HG03196 (cell line): Measurements from ENCODE around the gene TMEM221.
"Not testable (repeated sequence)": the region's sequence is repeated elsewhere in the genome, so short reads cannot be mapped to it uniquely, and the experiment has no call there.

Experiments used
- ATAC-seq: cut with Tn5 transposase; IDR thresholded peaks from one replicate; pipeline ENCODE4 v1.9.1; 2021; ENCODE audit not compliant: unreplicated experiment

The TMEM221 gene

GRCh38 chr19:17448131-17448967 is at the start of gene TMEM221:
Gene TMEM221 (minus strand): TSS chr19:17448668. CDS start chr19:17448462, 206 bp downstream.
- ATAC-seq: no peak

- ATAC-seq: no peak
Observed at GRCh38 chr19:17497149-17497798, 48.8 kb upstream of the TMEM221 start.

DNA sequence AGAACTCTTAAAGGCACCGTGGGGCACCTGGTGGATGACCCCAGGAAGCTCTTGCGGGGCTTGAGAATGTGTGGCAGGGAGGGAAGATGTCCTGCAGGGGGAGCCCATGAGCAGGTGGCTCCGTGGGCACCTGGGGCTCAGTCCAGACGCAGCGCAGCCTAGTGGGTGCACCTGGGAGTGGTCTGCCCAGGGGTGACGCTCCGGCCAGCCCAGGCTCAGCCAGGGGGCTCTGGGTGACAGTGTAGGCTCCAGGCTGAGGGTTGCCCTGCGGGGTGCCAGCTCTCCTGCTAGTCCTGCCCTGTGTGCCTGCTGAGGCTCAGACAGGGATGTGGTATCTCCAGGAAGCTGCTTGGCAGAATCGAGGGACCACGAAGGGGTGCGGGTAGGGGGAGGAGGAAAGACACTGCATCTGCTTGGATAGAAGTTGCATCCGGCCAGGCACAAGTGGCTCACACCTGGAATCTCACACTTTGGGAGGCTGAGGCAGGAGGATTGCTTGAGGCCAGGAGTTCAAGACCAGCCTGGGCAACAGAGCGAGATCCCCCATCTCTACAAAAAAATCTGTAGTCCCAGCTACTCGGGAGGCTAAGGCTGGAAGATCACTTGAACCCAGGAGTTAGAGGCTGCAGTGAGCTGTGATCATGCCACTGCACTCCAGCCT is 48.0 kb upstream of the TMEM221 start:
- peak; percentile 64 for ATAC-seq

DNA sequence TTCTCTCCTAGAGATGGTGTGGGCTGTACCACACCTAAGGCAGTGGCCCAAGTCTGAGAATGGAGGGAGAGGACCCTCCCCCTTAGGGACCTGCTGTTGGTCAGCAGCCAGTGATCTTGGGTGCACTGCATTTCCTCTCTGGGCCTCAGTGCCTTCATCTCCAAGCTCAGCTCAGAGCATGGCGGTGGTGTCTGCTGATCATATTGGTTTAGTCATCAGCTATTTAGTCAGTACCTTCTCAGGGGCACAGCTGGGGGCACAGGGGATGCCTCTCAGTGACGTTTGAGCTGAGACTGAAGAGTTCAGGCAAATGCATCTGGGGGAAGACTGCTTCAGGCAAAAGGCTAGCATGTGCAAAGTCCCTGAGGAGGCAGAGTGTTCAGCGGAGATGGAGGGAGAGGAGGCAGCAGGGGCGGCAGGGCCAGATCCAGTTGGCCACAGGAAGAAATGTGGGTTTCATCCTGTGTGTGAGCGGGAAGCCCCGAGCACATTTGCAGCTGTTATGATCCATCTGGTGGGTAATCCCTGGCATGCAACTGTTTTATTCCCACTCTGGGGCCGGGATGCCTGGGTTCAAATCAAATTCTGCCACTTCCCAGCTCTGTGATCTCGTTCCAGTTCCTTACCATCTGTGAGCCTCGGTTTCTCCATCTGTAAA is 47.3 kb upstream of the TMEM221 start:
- ATAC-seq: no peak

DNA sequence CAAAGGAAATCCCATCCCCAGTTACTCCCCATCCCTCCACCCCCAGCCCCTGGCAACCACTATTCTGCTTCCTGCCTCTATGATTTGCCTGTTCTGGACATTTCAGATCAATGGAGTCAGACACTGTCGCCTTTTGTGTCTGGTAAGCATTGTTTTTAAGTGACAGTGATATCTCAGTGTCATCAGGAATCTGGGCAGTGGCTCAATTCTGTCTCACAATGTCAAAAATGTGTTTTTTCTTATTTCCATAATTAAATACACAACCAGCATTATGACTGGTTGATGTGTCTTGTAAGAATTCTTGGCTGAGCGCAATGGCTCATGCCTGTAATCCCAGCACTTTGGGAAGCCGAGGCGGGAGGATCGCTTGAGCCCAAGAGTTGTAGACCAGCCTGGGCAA is 42.8 kb upstream of the TMEM221 start:
- ATAC-seq: no peak

DNA sequence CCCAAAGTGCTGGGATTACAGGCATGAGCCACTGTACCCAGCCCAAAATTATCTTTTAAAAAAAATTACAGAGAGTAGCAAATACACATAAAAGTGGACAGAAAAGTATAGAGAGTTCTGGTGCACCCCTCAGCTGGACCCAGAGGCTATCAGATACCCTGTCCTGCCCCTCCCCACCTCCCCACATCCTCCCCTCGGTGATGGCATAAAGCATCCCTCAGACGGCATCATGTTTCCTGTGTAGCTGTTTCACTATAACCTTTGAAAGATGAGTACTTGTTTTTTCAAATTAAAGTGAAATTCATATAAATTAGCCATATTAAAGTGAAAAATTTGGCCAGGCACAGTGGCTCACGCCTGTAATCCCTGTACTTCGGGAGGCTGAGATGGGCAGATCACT is 41.9 kb upstream of the TMEM221 start:
- no peak for ATAC-seq

DNA sequence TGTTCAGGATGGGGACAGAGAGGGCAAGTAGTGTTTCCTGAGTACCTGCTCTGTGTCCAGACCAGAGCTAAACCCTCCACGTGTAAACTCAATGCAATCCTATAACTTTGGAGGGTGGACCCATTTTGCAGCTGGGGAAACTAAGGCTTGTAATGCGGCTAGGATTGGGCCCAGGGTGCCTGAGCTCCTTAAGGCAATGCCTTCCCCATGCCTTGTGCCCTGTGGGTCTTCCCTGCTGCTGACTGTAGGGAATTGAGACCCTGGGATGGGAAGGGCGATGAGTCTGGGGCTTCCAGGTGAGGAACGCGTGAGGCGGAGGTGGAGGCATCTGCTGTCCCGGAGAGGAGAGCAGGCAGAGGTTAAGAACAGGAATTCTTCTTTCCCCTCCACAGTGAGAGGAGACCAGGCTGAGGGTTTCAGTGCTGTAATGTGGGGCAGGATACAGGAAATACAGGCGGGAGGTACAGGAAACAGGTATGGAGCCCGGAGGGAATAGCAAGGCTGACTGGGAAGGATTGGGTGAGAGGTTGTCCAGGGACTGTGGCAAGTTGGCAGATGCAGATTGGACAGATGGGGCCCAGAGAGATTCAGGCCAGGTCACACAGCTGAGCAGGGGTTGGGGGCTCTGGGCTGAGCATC is 41.0 kb upstream of the TMEM221 start:
- no peak for ATAC-seq

- no peak for ATAC-seq
Observed at GRCh38 chr19:17488593-17489391, 40.3 kb upstream of the TMEM221 start.

- ATAC-seq: no peak
Observed at GRCh38 chr19:17487284-17488121, 39.0 kb upstream of the TMEM221 start.

- ATAC-seq: no peak
Observed at GRCh38 chr19:17486545-17487240, 38.2 kb upstream of the TMEM221 start.

- ATAC-seq: no peak
Observed at GRCh38 chr19:17484520-17485185, 36.2 kb upstream of the TMEM221 start.

DNA sequence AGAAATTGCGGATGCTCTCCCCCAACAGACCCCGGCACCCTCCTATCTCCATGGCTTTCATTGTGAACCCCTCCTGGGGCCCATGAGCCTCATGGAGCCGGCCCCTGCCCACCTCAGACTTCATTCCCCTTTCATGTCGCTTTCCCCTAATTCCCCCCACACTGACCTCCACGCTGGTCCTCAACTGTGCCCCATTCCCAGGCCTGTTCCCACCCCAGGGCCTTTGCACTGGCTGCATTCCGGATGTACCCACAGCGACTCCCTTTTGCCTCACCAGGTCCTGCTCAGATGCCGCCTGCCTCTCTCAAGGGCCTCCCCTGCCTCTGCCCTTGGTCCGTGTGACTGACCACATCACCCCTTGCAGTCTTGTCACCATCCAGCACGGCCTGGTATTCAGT is 35.1 kb upstream of the TMEM221 start:
- ATAC-seq: no peak

DNA sequence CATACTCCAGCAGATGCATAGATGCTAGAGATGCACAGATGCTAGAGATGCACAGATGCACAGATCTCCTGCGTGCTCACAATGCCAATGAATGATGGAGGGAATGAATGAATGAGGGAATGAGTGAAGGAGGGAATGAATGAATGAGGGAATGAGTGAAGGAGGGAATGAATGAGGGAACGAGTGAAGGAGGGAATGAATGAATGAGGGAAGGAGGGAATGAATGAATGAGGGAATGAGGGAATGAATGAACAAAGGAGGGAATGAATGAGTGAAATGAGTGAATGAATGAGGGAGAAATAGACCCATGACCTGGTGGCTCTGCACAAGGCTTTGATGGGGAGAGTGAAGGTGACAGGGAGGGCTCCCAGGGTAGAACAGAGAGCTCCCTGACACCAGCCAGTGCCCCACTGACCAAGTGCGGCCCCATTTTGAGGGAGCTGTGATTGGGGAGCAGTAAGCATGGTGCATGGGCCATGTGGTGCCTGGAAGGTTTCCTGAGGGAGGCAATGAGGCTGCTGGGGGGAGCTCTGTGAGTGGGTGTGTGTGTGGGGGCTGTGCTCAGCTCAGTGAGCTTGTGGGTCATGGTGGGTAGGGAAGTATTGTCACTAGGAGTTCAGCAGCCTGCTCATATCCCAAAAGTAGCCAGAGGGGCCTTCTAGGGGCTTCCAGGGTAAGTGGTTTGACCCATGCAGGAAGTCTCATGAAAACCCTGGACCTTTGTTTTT is 34.6 kb upstream of the TMEM221 start:
- no peak for ATAC-seq

DNA sequence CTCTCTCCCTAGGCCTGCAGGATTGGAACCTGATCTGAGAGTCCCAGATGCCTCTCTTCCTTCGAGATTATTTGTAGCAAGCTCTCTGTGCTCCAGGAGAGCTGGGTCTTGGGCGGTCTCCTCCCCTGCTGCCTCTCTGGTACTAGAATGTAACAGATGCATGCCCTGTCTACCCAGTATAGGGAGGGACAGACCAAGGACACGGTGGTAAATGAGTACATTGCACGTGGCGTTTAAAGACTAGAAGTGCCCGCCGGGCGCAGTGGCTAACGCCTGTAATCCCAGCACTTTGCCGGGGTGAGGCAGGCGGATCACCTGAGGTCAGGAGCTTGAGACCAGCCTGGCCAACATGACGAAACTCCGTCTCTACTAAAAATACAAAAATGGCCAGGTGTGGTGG is 33.5 kb upstream of the TMEM221 start:
- ATAC-seq: no peak

- ATAC-seq: no peak
Observed at GRCh38 chr19:17479325-17479791, 30.9 kb upstream of the TMEM221 start.

GRCh38 chr19:17475541-17476115 is 27.2 kb upstream of the TMEM221 start:
- ATAC-seq: no peak

GRCh38 chr19:17475011-17475540 is 26.6 kb upstream of the TMEM221 start:
- ATAC-seq: not testable (repeated sequence)
